MM.1S (cell line): ENCODE data around the gene MRPL47.

ENCODE experiments used
- DNase-seq: peaks from one replicate; pipeline ENCODE4 v3.0.0-alpha.2; 2015
- H2AFZ ChIP-seq: fragments of 300-600 bp; sonication (generic); 2 replicates; pipeline ENCODE4 v1.6.0; 2016; ENCODE audit warnings: antibody characterized with exemption, low read length
- H3F3A ChIP-seq: fragments of 300-600 bp; sonication (generic); 2 replicates; pipeline ENCODE4 v1.6.1; 2016; ENCODE audit warnings: mild to moderate bottlenecking, antibody characterized with exemption, low read length, moderate library complexity, mixed read lengths; ENCODE audit not compliant: insufficient read depth
- H3K27ac ChIP-seq: fragments of 300-600 bp; sonication (generic); 2 replicates; pipeline ENCODE4 v1.5.1; 2016; ENCODE audit warnings: mild to moderate bottlenecking, low read length
- H3K27me3 ChIP-seq: fragments of 300-600 bp; sonication (generic); replicated peaks from 2 replicates; pipeline ENCODE4 v1.6.0; 2016; ENCODE audit warnings: low read length; ENCODE audit not compliant: insufficient read depth
- H3K36me3 ChIP-seq: fragments of 300-600 bp; sonication (generic); replicated peaks from 2 replicates; pipeline ENCODE4 v1.6.1; 2016; ENCODE audit warnings: mild to moderate bottlenecking, low read length, mixed read lengths; ENCODE audit not compliant: insufficient read depth
- H3K4me1 ChIP-seq: fragments of 300-600 bp; sonication (generic); 2 replicates; pipeline ENCODE4 v1.6.1; 2016; ENCODE audit warnings: low read length, mixed read lengths
- H3K4me2 ChIP-seq: fragments of 300-600 bp; sonication (generic); 2 replicates; pipeline ENCODE4 v1.6.0; 2016; ENCODE audit warnings: low read depth, low read length
- H3K4me3 ChIP-seq: fragments of 300-600 bp; sonication (generic); 2 replicates; pipeline ENCODE4 v1.5.1; 2016; ENCODE audit warnings: low read length, mixed read lengths
- H3K79me2 ChIP-seq: fragments of 300-600 bp; sonication (generic); 2 replicates; pipeline ENCODE4 v1.6.1; 2016; ENCODE audit warnings: mixed run types, low read length, mixed read lengths
- H3K9ac ChIP-seq: fragments of 300-600 bp; sonication (generic); 2 replicates; pipeline ENCODE4 v1.6.1; 2016; ENCODE audit warnings: low read length, mixed read lengths
- H3K9me2 ChIP-seq: fragments of 300-600 bp; sonication (generic); replicated peaks from 2 replicates; pipeline ENCODE4 v1.6.1; 2016; ENCODE audit warnings: mild to moderate bottlenecking, low read length, mixed read lengths; ENCODE audit not compliant: insufficient read depth
- H3K9me3 ChIP-seq: fragments of 300-600 bp; sonication (generic); replicated peaks from 2 replicates; pipeline ENCODE4 v1.6.1; 2016; ENCODE audit warnings: mild to moderate bottlenecking, low read length, mixed read lengths; ENCODE audit not compliant: insufficient read depth
- H4K20me1 ChIP-seq: fragments of 300-600 bp; sonication (generic); 2 replicates; pipeline ENCODE4 v1.6.1; 2016; ENCODE audit warnings: mild to moderate bottlenecking, low read length, moderate library complexity, mixed read lengths; ENCODE audit not compliant: insufficient read depth
- EZH2 ChIP-seq: fragments of 300-600 bp; sonication (generic); optimal IDR thresholded peaks from 2 replicates; pipeline ENCODE3; 2017; ENCODE audit warnings: low read depth, mild to moderate bottlenecking, antibody characterized with exemption, low read length, mixed read lengths
- EZH2phosphoT487 ChIP-seq: fragments of 300-600 bp; sonication (generic); IDR thresholded peaks from 2 replicates; pipeline ENCODE4 v1.6.1; 2018; ENCODE audit warnings: antibody characterized with exemption, low read length
- TF ChIP-seq, protein P1 (sequence below): fragments of 300-600 bp; sonication (generic); IDR thresholded peaks from 2 replicates; pipeline ENCODE4 v1.5.1; 2016; ENCODE audit warnings: antibody characterized with exemption, low read length, mixed read lengths

MRPL47 gene

DNA sequence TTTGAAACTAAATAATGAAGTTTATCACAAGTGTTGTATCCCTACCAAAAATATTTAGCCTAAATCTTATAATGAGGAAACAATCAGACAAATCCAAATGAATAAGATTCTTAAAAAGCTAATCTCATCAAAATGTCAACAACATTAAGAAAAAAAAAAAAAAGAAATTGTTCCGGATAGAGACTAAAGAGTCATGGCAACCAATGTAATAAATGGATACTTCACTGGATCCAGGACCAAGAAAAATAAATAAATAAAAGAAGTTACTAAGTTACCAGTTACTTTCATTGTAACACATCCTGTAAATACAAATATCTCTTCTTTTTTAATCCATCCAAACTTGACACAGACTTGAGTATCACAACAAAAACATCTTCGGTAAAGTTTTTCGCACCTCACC, 607 bp downstream of the MRPL47 start:
- H3K27ac ChIP-seq: peak overlapping the region; percentile 64; the same call in 1 of the 2 replicates
- no peak for TF ChIP-seq EZH2phosphoT487
- TF ChIP-seq, protein P1, sequence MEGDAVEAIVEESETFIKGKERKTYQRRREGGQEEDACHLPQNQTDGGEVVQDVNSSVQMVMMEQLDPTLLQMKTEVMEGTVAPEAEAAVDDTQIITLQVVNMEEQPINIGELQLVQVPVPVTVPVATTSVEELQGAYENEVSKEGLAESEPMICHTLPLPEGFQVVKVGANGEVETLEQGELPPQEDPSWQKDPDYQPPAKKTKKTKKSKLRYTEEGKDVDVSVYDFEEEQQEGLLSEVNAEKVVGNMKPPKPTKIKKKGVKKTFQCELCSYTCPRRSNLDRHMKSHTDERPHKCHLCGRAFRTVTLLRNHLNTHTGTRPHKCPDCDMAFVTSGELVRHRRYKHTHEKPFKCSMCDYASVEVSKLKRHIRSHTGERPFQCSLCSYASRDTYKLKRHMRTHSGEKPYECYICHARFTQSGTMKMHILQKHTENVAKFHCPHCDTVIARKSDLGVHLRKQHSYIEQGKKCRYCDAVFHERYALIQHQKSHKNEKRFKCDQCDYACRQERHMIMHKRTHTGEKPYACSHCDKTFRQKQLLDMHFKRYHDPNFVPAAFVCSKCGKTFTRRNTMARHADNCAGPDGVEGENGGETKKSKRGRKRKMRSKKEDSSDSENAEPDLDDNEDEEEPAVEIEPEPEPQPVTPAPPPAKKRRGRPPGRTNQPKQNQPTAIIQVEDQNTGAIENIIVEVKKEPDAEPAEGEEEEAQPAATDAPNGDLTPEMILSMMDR: no peak
- TF ChIP-seq EZH2: no peak
- peaks cover 81% of the 10 kb centered on the region for H3K79me2 ChIP-seq

DNA sequence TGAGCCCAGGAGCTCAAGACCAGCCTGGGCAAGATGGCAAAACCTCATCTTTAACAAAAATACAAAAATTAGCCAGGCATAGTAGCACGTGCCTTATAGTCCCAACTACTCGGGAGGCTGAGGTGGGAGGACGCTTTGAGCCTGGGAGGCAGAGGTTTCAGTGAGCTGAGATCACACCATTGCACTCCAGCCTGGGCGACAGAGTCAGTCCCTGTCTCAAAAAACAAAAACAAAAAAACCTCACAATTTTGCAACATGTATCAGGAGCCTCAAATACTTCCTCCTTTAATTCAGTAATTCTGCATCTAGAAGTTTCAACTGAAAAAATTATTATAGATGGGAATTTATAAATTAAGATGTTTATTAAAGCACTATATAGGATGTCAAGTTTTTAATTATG, 1.1 kb downstream of the MRPL47 start:
- TF ChIP-seq EZH2 (no peak), EZH2phosphoT487 (no peak)
- TF ChIP-seq, protein P1: no peak
- Histone ChIP-seq H3K27me3 (no peaks in the 10 kb centered on the region), H3K27ac (no peak overlapping the region), H3K9me3 (no peaks in the 10 kb centered on the region), H3K4me1 (peaks cover 22% of the 10 kb centered on the region), H2AFZ (no peak overlapping the region), H3K36me3 (peaks cover 13% of the 10 kb centered on the region), H4K20me1 (no peaks in the 10 kb centered on the region), H3F3A (peaks cover 6% of the 10 kb centered on the region; the same call in 1 of the 2 replicates), H3K79me2 (peaks cover 76% of the 10 kb centered on the region), H3K9me2 (no peaks in the 10 kb centered on the region), H3K4me2 (peak overlapping the region; percentile 71), H3K4me3 (peak overlapping the region; percentile 88), H3K9ac (peak overlapping the region; percentile 89; the same call in 1 of the 2 replicates)
- no peak for DNase-seq

More for the DNA sequence above, 607 bp downstream of the MRPL47 start:
- Histone ChIP-seq H3K4me1 (peaks cover 27% of the 10 kb centered on the region), H3K4me2 (peak overlapping the region; percentile 71), H3K27me3 (no peaks in the 10 kb centered on the region), H4K20me1 (no peaks in the 10 kb centered on the region), H2AFZ (peak overlapping the region; percentile 56), H3K4me3 (peak overlapping the region; percentile 88), H3K9me3 (no peaks in the 10 kb centered on the region), H3K36me3 (peaks cover 13% of the 10 kb centered on the region), H3F3A (peaks cover 6% of the 10 kb centered on the region; the same call in 1 of the 2 replicates), H3K9ac (peak overlapping the region; percentile 89), H3K9me2 (no peaks in the 10 kb centered on the region)
- DNase-seq: no peak

DNA sequence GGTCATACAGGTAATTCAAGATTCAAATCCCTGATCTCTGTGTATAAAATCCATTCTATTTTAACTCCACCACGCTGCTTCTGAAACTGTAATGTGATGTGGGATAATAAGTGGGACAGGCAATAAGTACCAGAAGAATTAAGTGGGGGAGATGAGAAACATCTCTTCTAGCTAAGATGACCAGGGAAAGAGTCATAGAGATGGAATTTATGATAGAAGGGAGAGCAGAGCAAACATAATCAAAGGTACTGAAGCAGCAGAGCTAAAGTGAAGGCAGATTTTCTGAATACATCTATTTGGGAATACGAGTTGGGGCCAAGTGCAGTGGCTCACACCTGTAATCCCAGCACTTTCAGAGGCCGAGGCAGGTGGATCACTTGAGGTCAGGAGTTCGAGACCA, 4.9 kb downstream of the MRPL47 start:
- H3K36me3 ChIP-seq: peaks cover 20% of the 10 kb centered on the region
- peaks cover 46% of the 10 kb centered on the region for H3K79me2 ChIP-seq
- no peak overlapping the region for H3K9ac ChIP-seq
- H3K9me2 ChIP-seq: no peaks in the 10 kb centered on the region
- H3K27ac ChIP-seq: no peak overlapping the region
- no peak overlapping the region for H3K4me3 ChIP-seq
- no peak overlapping the region for H2AFZ ChIP-seq
- TF ChIP-seq EZH2phosphoT487: no peak
- TF ChIP-seq, protein P1: no peak
- H3K4me1 ChIP-seq: peaks cover 7% of the 10 kb centered on the region
- H3K27me3 ChIP-seq: no peaks in the 10 kb centered on the region
- no peaks in the 10 kb centered on the region for H4K20me1 ChIP-seq
- no peaks in the 10 kb centered on the region for H3K9me3 ChIP-seq
- no peak overlapping the region for H3K4me2 ChIP-seq
- H3F3A ChIP-seq: no peaks in the 10 kb centered on the region
- no peak for DNase-seq
